Measurements from ENCODE around the gene NOL7. TPM values are rescaled to one million over a fixed set of nuclear protein-coding genes. Genes with fewer than 3 reads are reported as not detected.
A peak's percentile ranks its signal among the peaks of the same experiment; 100 is the strongest.

The NOL7 gene
- total and polyA plus RNA-seq, 2 of the 13 experiments (the other 11 are each of a cell fraction or from before 2014, with no cell fraction given), result 37.8 to 186 TPM

GRCh38 chr6:13660893-13661292 lies 45.8 kb downstream of the NOL7 start (continued):
- TF ChIP-seq ZHX2 (IDR thresholded peaks at IDR 0.05; ENCODE audit: low read depth) (no peak), ZHX2 (CRISPR knock-in tag; IDR thresholded peaks at IDR 0.05; ENCODE audit: borderline replicate concordance) (no peak), HOMEZ (CRISPR knock-in tag; IDR thresholded peaks at IDR 0.05; ENCODE audit: low read depth) (peak; percentile 77; the same call in 1 of the 2 replicates), PPARG (CRISPR knock-in tag; conservative IDR thresholded peaks at IDR 0.05) (0 out of 2 replicates have a peak, but pooled peaks have one; percentile 32), ZNF263 (CRISPR knock-in tag; IDR thresholded peaks at IDR 0.05) (peak; percentile 60; the same call in 1 of the 2 replicates), XBP1 (CRISPR knock-in tag; IDR thresholded peaks at IDR 0.05) (no peak), MED1 (CRISPR knock-in tag; IDR thresholded peaks at IDR 0.05) (peak; percentile 22; the same call in 1 of the 2 replicates), ISL2 (CRISPR knock-in tag; IDR thresholded peaks at IDR 0.05) (0 out of 2 replicates have a peak, but pooled peaks have one; percentile 31), LCORL (IDR thresholded peaks at IDR 0.05) (no peak), LCORL (CRISPR knock-in tag; IDR thresholded peaks at IDR 0.05) (peak; percentile 46; the same call in 1 of the 2 replicates), SAP130 (CRISPR knock-in tag; IDR thresholded peaks at IDR 0.05; ENCODE audit: low read depth) (peak; percentile 37; the same call in 1 of the 2 replicates), HNF4A (CRISPR knock-in tag; IDR thresholded peaks at IDR 0.05) (peak; percentile 82), ZMYM4 (CRISPR knock-in tag; IDR thresholded peaks at IDR 0.05) (peak; percentile 69), CENPBD1 (CRISPR knock-in tag; IDR thresholded peaks at IDR 0.05; ENCODE audit: borderline replicate concordance, low read depth) (no peak), ZNF740 (CRISPR knock-in tag; IDR thresholded peaks at IDR 0.05) (no peak), POGZ (CRISPR knock-in tag; IDR thresholded peaks at IDR 0.05) (peak; percentile 47; the same call in 1 of the 2 replicates), SRF (IDR thresholded peaks at IDR 0.05; ENCODE audit: low read depth, low read length) (peak; percentile 29; the same call in 1 of the 2 replicates), MBD4 (IDR thresholded peaks at IDR 0.05; ENCODE audit: borderline replicate concordance, low read length) (no peak), GABPA (IDR thresholded peaks at IDR 0.05; ENCODE audit: low read depth, low read length) (no peak), GABPA (CRISPR knock-in tag; IDR thresholded peaks at IDR 0.05; ENCODE audit: low read depth) (0 out of 2 replicates have a peak, but pooled peaks have one; percentile 13), FOXP4 (CRISPR knock-in tag; IDR thresholded peaks at IDR 0.05) (0 out of 2 replicates have a peak, but pooled peaks have one; percentile 20), ZNF557 (CRISPR knock-in tag; IDR thresholded peaks at IDR 0.05) (0 out of 2 replicates have a peak, but pooled peaks have one; percentile 30), GATAD2A (CRISPR knock-in tag; IDR thresholded peaks at IDR 0.05) (peak; percentile 67)
